ENCODE data around the gene LAMTOR4. TPM values are rescaled to one million over a fixed set of nuclear protein-coding genes. Genes with fewer than 3 reads are reported as not detected.

The LAMTOR4 gene
- total RNA-seq = 166 and 186 TPM in 2 replicates

DNA sequence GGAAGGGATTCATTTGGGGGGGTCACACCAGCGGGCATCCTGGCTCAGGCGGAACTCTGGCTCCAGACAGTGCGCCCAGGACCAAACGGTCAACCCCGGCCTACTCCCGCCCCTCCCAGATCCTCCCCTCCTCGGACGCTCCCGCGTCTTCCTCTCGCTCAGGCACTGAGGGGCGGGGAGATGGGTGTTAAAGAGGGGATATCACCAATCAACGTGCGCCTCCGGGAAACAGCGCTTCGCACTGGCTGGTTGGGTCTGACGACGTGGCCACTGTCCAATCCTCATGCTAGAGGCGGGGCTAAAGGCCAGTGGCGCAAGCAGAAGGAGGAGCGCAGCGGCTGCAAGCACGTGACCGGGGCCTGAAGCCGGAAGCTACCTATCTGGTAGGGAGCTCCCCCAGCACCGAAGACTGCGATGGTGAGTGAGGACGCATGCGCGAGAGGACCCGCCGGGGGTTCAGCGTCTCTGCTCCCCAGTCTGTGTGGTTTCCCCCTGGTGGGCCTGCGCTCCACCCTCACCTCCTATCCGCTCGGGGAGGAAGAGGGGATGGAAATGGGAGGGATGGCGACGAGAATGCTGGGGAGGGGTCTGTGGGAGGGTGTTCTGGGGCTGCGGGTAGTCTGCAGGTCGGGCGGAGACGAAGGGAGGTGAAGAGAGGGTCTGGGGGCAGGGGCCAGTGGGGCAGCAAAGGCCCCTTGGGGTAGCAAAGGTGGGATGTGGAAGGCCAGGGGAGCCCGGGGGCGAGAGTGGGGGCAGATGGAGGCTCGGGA lies at the start of gene LAMTOR4:
TSS of gene LAMTOR4 (plus strand) at position 360 of the 770 bp plus-strand sequence. CDS start at position 415, 55 bp downstream.

DNA sequence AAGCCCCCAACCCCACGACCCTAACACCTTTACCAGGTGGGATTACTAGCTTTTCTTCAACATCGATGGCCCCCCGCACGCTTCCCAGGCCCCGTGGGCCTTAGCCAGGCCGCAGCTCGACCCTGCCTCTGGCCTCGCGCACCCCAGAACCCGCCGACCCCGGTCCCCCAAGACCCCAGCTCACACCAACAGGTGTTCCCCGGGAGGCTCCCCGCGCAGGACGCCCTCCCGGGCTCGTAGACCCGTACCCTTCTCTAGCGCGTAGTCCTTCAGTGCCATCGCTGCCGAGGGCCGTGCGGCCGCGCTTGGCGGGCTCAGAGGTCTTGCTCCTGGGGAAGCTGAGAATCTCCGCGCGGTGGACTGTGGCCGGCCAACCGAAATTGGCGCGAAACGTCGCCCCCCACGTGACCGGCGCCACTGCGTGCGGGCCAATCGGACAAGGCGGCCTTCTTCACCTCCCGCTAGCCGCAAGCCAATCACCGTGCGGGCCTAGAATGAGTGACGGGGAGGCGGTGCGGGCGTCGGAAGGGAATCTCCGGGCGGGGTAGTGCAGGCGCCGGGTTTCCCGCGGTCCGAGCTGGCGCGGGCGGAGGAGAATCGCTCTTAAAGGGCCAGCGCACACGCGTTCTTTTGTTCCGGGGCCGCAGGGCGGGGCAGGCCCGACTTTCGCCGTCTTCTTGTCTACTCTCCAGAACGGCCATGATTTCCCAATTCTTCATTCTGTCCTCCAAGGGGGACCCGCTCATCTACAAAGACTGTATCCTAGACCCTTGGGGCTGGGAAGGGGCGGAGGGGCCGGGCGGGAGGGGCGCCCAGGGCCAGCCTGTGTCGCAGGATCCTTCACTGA lies 47.5 kb upstream of the LAMTOR4 start, which contains the start of the genes AP4M1 and MCM7:
TSS of gene AP4M1 (plus strand) at position 628 of the 847 bp plus-strand sequence. CDS start at position 700, 72 bp downstream.
TSS of gene MCM7 (minus strand) at position 382 of the 847 bp plus-strand sequence. CDS start at position 279, 103 bp downstream.

DNA sequence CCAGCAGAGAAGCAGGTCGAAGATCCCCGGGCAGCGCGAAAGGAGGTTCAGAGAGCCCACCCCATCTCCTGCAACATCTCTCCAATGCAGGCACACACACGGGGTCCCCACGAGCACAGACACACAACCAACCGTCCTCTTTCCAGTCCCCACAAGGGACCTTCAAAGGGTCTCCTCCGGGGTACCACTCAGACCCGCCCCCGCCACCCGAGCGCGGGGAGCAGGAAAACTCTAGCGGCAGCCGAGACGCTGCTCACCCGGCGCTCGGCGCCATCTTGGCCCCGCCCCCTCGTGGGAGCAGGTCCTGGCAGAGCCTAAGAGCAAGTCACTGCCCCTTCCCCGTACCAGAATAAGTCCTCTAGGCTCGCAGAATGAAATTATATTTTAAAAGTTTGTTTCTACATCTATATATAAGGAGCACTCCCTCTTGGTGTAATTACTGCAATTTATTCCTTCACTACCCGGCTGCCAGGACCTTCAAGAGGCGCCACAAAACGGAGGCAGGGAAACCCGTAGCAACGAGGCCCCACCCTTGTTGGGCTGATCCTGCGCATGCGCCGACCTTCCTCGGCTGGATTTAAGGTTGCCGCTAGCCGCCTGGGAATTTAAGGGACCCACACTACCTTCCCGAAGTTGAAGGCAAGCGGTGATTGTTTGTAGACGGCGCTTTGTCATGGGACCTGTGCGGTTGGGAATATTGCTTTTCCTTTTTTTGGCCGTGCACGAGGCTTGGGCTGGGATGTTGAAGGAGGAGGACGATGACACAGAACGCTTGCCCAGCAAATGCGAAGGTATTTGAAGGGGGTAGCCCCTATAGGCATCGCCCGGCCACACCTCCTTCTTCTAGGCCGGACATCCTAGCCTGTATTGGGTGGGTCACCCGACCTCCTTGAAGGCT lies 29.4 kb upstream of the LAMTOR4 start, which contains the start of the genes CNPY4 and TAF6:
TSS of gene CNPY4 (plus strand) at position 563 of the 898 bp plus-strand sequence. CDS start at position 674, 111 bp downstream.
TSS of gene TAF6 (minus strand) at position 287 of the 898 bp plus-strand sequence. CDS start 5,149 bp downstream, outside the sequence.

DNA sequence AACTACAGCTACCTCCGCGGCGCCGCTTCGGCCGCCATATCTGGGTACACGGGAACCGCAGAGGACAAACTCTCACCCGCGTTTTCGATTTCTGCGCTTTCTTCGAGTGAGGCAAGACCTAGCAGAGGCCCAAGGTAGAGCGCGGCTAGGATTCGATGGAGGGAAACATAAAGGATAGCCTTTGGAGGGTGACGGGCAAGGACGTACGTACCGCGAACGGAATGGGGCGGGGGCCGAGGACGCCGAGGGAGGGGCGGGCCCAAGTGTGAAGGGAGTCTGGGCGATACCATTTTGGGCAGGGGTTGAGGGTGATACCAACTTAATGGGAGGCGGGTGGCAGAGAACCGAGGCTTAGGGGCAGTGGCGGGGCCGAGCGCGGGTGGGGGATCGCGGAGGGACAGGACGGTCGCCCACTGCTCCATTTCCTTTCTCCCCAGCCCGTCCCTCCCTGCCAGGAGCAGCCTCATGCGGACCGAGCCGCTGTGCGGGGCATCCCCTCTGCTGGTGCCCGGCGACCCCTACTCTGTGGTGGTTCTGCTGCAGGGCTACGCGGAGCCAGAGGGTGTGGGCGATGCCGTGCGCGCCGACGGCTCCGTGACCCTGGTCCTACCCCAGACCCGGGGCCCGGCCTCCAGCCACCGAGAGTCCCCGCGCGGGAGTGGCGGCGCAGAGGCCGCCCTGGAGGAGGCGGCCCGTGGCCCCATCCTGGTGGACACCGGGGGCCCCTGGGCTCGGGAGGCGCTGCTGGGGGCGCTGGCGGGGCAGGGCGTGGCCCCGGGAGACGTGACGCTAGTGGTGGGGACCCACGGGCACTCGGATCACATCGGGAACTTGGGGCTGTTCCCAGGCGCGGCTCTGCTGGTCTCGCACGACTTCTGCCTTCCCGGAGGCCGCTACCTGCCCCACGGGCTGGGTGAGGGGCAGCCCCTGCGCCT lies 21.5 kb upstream of the LAMTOR4 start, which contains the start of gene MBLAC1:
TSS of gene MBLAC1 (plus strand) at position 37 of the 935 bp plus-strand sequence. CDS start at position 466, 429 bp downstream.

DNA sequence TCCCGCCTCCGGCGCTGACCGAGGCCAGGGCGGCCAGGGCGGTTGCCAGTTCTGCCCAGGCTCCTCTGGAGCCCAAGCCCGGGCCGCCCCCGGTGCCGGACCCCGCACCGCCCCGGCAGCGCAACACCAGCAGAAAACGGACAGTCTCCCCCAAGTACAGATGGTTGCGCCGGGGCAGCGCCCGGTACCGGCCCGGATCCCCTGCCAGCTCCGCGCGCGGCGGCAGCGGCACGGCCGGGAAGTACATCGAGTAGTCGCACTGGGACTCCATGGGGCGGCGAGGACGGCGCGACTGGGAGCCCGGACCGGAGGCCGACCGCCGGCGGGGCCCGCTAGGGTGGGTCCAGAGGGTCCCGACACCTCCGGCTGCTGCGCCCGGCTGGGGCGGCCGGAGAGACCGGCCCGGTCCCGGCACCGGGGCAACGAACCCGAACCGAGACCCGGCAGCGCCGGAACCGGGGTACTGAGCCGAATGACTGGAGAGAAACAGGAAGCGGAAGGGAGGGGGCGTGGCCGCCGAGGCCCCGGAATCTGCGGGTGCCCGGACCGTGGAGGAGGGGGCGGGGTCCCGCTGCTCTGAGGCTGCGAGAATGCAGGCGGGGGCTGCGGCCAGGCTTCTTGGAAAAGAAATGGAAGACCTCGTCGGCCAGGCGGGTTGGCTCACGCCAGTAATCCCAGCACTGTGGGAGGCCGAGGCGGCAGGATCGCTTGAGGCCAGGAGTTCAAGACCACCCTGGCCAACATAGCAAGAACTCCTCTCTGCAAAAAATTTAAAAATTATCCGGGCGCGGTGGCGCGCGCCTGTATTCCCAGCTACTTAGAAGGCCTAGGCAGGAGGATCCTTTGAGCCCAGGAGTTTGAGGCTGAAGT lies 9.7 kb downstream of the LAMTOR4 start, which contains the start of gene TRAPPC14:
TSS of gene TRAPPC14 (minus strand) at position 495 of the 870 bp plus-strand sequence. CDS start at position 271, 224 bp downstream.

DNA sequence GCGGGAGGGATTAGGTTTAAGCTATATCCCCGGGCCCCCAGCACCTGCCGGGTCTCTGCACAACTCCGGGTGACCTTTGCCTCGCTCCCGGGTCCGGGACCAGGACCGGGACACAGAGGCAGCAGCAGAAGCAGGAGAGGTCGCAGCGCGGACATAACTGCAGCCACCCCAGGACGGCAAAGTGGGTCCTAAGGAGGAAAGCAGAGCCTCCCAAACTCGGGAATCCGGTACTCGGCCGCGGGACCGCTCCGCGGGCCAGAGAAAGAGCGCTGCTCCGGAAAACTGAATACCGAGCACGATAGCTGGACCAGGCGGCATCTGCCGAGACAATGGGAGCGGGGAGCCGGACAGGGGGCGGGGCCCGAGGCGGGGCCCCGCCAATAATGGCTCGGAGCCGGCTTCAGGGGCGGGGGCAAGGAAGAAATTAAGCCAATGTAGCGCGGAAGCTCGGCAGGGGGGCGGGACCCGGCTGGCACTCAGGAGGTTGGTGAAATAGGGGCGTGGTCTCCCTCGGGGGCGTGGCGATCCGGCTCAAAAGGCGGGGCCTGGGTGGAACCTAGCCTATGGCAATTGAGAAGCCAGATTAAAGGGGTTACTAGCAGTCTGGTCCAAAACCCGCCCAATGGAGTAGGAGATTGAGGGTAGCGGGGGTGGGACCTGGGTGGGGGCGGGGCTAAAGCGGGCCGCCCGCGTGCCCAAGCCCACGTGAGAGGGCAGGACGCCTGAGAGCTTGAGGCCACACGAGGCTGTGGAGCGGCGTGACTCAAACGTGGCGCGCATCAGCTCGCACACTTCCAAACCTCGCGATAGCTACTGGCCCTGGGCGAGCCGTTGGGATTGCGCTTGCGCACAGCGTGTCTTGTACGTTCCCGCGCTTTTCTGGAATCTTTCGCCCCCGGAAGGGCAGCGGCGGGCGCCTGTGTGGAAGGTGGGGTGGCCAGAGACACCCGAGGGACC lies 28.6 kb downstream of the LAMTOR4 start, which contains the start of the genes GPC2 and STAG3:
TSS of gene GPC2 (minus strand) at position 337 of the 957 bp plus-strand sequence. CDS start at position 155, 182 bp downstream.
TSS of gene STAG3 (plus strand) at position 874 of the 957 bp plus-strand sequence. CDS start 2,639 bp downstream, outside the sequence.

Other genes with a start within 250 kb of the LAMTOR4 start
- 11.1 and 22.4 TPM in 2 replicates for gene TRIM4, start 229.4 kb upstream of the LAMTOR4 start, total RNA-seq
- gene GJC3, start 219.3 kb upstream of the LAMTOR4 start, total RNA-seq = not detected in 2 replicates
- 0.49 TPM in 1 of 2 replicates, not detected in the other for gene AZGP1, start 172.9 kb upstream of the LAMTOR4 start, total RNA-seq
- 9.5 and 22.1 TPM in 2 replicates for gene ZKSCAN1, start 133.3 kb upstream of the LAMTOR4 start, total RNA-seq
- gene ZSCAN21, start 99.1 kb upstream of the LAMTOR4 start, total RNA-seq = 5.9 and 12.8 TPM in 2 replicates
- gene ZNF3, start 67.2 kb upstream of the LAMTOR4 start, total RNA-seq = 14.0 and 22.6 TPM in 2 replicates
- 64.1 and 82.9 TPM in 2 replicates for gene COPS6, start 59.9 kb upstream of the LAMTOR4 start, total RNA-seq
- gene MCM7, start 47.5 kb upstream of the LAMTOR4 start, total RNA-seq = 43.5 and 242 TPM in 2 replicates
- gene AP4M1, start 47.3 kb upstream of the LAMTOR4 start, total RNA-seq = 21.3 and 31.3 TPM in 2 replicates
- gene TAF6, start 29.6 kb upstream of the LAMTOR4 start, total RNA-seq = 62.0 and 104 TPM in 2 replicates
- 11.2 and 12.5 TPM in 2 replicates for gene CNPY4, start 29.3 kb upstream of the LAMTOR4 start, total RNA-seq
- gene MBLAC1, start 22.0 kb upstream of the LAMTOR4 start, total RNA-seq = 2.2 and 2.8 TPM in 2 replicates
- gene TRAPPC14, start 9.8 kb downstream of the LAMTOR4 start, total RNA-seq = 9.8 and 13.1 TPM in 2 replicates
- 1.3 and 2.7 TPM in 2 replicates for gene GAL3ST4, start 19.7 kb downstream of the LAMTOR4 start, total RNA-seq
- gene GPC2, start 28.5 kb downstream of the LAMTOR4 start, total RNA-seq = 2.8 and 4.4 TPM in 2 replicates
- 0.25 and 0.33 TPM in 2 replicates for gene STAG3, start 29.0 kb downstream of the LAMTOR4 start, total RNA-seq
- not detected in 2 replicates for gene PVRIG, start 71.0 kb downstream of the LAMTOR4 start, total RNA-seq
- not detected in 2 replicates for gene SPDYE3, start 158.8 kb downstream of the LAMTOR4 start, total RNA-seq
- 10.6 and 12.5 TPM in 2 replicates for gene PILRB, start 209.2 kb downstream of the LAMTOR4 start, total RNA-seq
- gene PILRA, start 224.6 kb downstream of the LAMTOR4 start, total RNA-seq = not detected in 2 replicates

Measured in mesangial cell (primary cell).